GM19238 (cell line): Measurements from ENCODE around the gene HGD.
"Not testable (repeated sequence)": the region's sequence is repeated elsewhere in the genome, so short reads cannot be mapped to it uniquely, and the experiment has no call there.

Source experiments
- DNase-seq: peaks from one replicate; pipeline ENCODE4 v3.0.0; 2011; ENCODE audit warnings: low spot score; ENCODE audit not compliant: insufficient read length

HGD gene

GRCh38 chr3:120678984-120679383 lies 3.1 kb downstream of the HGD start:
- no peak for DNase-seq

GRCh38 chr3:120678331-120678947 lies 3.6 kb downstream of the HGD start:
- peak; percentile 25 for DNase-seq

- not testable (repeated sequence) for DNase-seq
These were observed 4.8 kb downstream of the HGD start for GRCh38 chr3:120677193-120677592.

- DNase-seq, result no peak
These were observed 8.9 kb downstream of the HGD start for GRCh38 chr3:120673116-120673515.

GRCh38 chr3:120670576-120670975 lies 11.5 kb downstream of the HGD start:
- no peak for DNase-seq

- no peak for DNase-seq
These were observed 17.1 kb downstream of the HGD start for GRCh38 chr3:120664926-120665325.

- no peak for DNase-seq
These were observed 20.1 kb downstream of the HGD start for GRCh38 chr3:120661945-120662344.

- no peak for DNase-seq
These were observed 20.7 kb downstream of the HGD start for GRCh38 chr3:120661106-120661905.

- no peak for DNase-seq
These were observed 22.2 kb downstream of the HGD start for GRCh38 chr3:120659834-120660233.

GRCh38 chr3:120659285-120659684 lies 22.8 kb downstream of the HGD start:
- DNase-seq, result no peak

GRCh38 chr3:120652896-120653545 lies 29.0 kb downstream of the HGD start:
- DNase-seq, result no peak

- DNase-seq, result no peak
These were observed 29.8 kb downstream of the HGD start for GRCh38 chr3:120652281-120652680.

- DNase-seq, result no peak
These were observed 31.7 kb downstream of the HGD start for GRCh38 chr3:120650311-120650710.

- DNase-seq, result no peak
These were observed 32.2 kb downstream of the HGD start for GRCh38 chr3:120649830-120650233.

GRCh38 chr3:120648290-120648689 lies 33.7 kb downstream of the HGD start:
- no peak for DNase-seq

- no peak for DNase-seq
These were observed 35.1 kb downstream of the HGD start for GRCh38 chr3:120646771-120647432.

- no peak for DNase-seq
These were observed 36.8 kb downstream of the HGD start for GRCh38 chr3:120645083-120645845.

- no peak for DNase-seq
These were observed 39.6 kb downstream of the HGD start for GRCh38 chr3:120642368-120642948.

GRCh38 chr3:120641696-120642246 lies 40.3 kb downstream of the HGD start:
- no peak for DNase-seq

- no peak for DNase-seq
These were observed 41.8 kb downstream of the HGD start for GRCh38 chr3:120640231-120640630.

GRCh38 chr3:120638820-120639219 lies 43.2 kb downstream of the HGD start:
- not testable (repeated sequence) for DNase-seq
